Fibroblast of mammary gland (primary cell): ENCODE data around the gene SLC22A9.
A peak's percentile ranks its signal among the peaks of the same experiment; 100 is the strongest.

Experiments
- DNase-seq: peaks from one replicate; pipeline ENCODE4 v3.0.0-alpha.2; 2010; ENCODE audit warnings: low read depth
- H3K4me3 ChIP-seq: 2 replicates; pipeline ENCODE4 v1.5.1; 2011; ENCODE audit warnings: low read depth, mild to moderate bottlenecking, low read length, moderate library complexity; ENCODE audit not compliant: control insufficient read depth
- CTCF ChIP-seq: conservative IDR thresholded peaks from 2 replicates; pipeline ENCODE4 v1.5.1; 2011; ENCODE audit warnings: low read depth, low read length, inconsistent platforms; ENCODE audit not compliant: control insufficient read depth, insufficient read depth

Gene SLC22A9

DNA sequence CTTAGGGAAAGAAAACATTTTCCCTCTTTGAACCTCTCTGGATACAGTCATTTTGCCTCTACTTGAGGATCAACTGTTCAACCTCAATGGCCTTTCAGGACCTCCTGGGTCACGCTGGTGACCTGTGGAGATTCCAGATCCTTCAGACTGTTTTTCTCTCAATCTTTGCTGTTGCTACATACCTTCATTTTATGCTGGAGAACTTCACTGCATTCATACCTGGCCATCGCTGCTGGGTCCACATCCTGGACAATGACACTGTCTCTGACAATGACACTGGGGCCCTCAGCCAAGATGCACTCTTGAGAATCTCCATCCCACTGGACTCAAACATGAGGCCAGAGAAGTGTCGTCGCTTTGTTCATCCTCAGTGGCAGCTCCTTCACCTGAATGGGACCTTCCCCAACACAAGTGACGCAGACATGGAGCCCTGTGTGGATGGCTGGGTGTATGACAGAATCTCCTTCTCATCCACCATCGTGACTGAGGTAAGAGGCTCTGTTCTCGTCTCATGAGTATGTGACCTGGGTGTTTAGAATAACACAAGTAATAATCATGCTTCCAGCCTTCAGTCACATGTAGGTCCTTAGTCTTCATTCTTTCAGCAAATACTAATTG is 495 bp downstream of the SLC22A9 start:
- TF ChIP-seq CTCF: no peak

GRCh38 chr11:63371396-63371795 is 1.8 kb downstream of the SLC22A9 start:
- TF ChIP-seq CTCF: no peak
- no peak for DNase-seq
- no peak overlapping the region for H3K4me3 ChIP-seq

More for the DNA sequence above, 495 bp downstream of the SLC22A9 start:
- H3K4me3 ChIP-seq: no peak overlapping the region
- DNase-seq: no peak

DNA sequence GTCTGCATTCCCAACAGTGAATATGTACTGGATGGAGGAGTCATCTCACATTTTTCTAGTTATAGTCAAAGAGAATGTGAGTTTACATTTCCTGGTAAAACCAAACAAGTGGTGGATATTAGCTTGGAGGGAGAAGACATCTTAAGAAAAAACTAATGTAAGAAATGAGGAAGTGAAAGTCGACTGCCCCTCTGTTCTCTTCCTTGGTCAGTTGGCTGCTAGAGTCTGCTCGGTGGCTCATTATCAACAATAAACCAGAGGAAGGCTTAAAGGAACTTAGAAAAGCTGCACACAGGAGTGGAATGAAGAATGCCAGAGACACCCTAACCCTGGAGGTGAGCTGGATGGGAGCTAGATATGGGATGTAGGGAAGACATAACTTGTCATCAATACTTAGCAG is 5.8 kb downstream of the SLC22A9 start:
- DNase-seq: no peak
- no peak for TF ChIP-seq CTCF
- H3K4me3 ChIP-seq: no peak overlapping the region

DNA sequence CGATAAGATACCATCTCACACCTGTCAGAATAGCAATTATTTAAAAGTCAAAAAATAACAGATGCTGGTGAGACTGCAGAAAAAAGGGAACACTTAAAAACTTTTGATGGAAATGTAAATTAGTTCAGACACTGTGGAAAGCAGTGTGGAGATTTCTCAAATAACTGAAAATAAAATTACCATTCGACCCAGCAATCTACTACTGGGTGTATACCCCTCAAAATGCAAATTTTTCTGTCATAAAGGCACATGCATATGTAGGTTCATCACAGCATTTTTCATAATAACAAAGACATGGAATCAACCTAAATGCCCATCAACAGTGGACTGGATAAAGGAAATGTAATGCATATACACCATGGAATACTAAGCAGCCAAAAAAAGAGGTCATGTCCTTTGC is 10.5 kb downstream of the SLC22A9 start:
- no peak overlapping the region for H3K4me3 ChIP-seq
- no peak for TF ChIP-seq CTCF
- no peak for DNase-seq

- no peak for TF ChIP-seq CTCF
- no peak for DNase-seq
- no peak overlapping the region for H3K4me3 ChIP-seq
These were observed 26.1 kb downstream of the SLC22A9 start for GRCh38 chr11:63395697-63396096.

DNA sequence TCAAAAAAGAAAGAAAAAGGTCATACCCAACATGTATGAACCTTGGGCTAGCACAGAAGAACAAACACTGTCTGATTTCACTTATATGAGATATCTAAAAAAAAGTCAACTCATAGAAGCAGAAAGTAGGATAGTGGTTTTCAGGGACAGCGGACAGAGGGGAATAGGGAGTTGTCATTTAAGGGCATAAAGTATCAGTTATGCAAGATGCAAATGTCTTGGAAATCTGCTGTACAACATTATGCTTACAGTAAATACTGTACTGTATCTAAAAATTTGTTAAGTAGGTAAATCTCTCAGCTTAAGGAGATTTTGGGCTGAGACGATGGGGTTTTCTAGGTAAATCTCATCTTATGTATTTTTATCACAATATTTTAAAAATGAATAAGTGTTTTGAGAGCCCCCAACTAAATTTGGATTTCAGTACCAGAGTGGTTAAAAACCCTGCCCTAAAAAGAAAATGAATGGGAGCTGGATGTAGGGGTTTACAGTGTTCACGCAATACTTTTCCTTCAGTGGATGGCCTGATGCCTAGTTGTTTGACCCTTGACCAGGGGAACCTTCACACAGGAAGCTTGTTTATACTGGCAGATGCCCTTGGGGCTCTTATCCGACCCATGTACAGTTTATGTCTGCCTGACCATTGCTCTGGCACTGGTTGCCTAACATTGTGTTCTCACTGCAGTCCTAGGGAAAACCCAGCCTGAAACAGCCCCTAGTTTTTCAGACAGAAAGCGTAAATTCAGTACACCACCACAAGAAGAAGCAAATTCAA is 34.8 kb downstream of the SLC22A9 start:
- H3K4me3 ChIP-seq: no peak overlapping the region
- TF ChIP-seq CTCF: no peak
- peak; percentile 6 for DNase-seq

DNA sequence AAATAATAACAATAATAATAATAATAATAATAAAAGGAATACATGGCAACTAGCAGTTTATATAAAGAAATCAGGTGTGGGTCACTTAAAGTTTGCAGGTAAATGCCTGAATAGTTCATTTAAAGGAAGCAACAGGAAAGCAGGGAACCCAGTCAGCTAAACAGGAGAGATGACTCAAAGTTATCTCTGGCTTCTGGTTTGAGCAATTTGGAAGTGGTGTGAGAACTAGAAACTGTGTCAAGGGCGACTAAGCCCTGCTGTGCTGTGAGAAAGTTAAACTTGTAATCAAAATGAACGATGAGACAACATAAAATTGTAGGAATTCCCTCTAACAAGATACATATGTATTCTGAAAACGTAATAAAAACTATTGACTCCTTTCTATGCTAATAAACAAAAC is 35.5 kb downstream of the SLC22A9 start:
- no peak for TF ChIP-seq CTCF
- H3K4me3 ChIP-seq: no peak overlapping the region
- DNase-seq: peak; percentile 21
